Osteoblast (primary cell): Measurements from ENCODE around the gene NAA60. TPM values are rescaled to one million over a fixed set of nuclear protein-coding genes. Genes with fewer than 3 reads are reported as not detected.
"Not testable (repeated sequence)": the region's sequence is repeated elsewhere in the genome, so short reads cannot be mapped to it uniquely, and the experiment has no call there.

ENCODE experiments used
- DNase-seq: peaks from one replicate; pipeline ENCODE4 v3.0.0; 2011; ENCODE audit warnings: low spot score, mixed read lengths; ENCODE audit not compliant: insufficient read length; ENCODE audit errors: missing footprints
- H2AFZ ChIP-seq: 2 replicates; pipeline ENCODE4 v1.6.0; 2011; ENCODE audit warnings: mild to moderate bottlenecking, low read length
- H3K27ac ChIP-seq: 2 replicates; pipeline ENCODE4 v1.5.1; 2011; ENCODE audit warnings: mild to moderate bottlenecking, low read depth, low read length, moderate library complexity
- H3K27me3 ChIP-seq: 2 replicates; pipeline ENCODE4 v1.6.0; 2012; ENCODE audit warnings: mild to moderate bottlenecking, control low read depth, inconsistent platforms, low read length, moderate library complexity; ENCODE audit not compliant: insufficient read depth
- H3K36me3 ChIP-seq: 2 replicates; pipeline ENCODE4 v1.5.1; 2011; ENCODE audit warnings: mild to moderate bottlenecking, low read length, control low read depth, moderate library complexity; ENCODE audit not compliant: insufficient read depth
- H3K4me1 ChIP-seq: 2 replicates; pipeline ENCODE4 v1.5.1; 2011; ENCODE audit warnings: mild to moderate bottlenecking, low read length, control low read depth, moderate library complexity; ENCODE audit not compliant: insufficient read depth
- H3K4me2 ChIP-seq: 2 replicates; pipeline ENCODE4 v1.6.0; 2011; ENCODE audit warnings: mild to moderate bottlenecking, low read length; ENCODE audit not compliant: insufficient read depth
- H3K4me3 ChIP-seq: fragments of 200-600 bp; sonication (generic); 3 replicates; pipeline ENCODE4 v1.5.1; 2012; ENCODE audit warnings: mild to moderate bottlenecking, low read length, inconsistent platforms; ENCODE audit not compliant: insufficient read depth
- H3K79me2 ChIP-seq: 2 replicates; pipeline ENCODE4 v1.6.0; 2012; ENCODE audit warnings: mild to moderate bottlenecking, low read length, control low read depth, inconsistent platforms; ENCODE audit not compliant: insufficient read depth
- H3K9me3 ChIP-seq: 2 replicates; pipeline ENCODE4 v1.5.1; 2011; ENCODE audit warnings: low read depth, low read length, control low read depth
- H4K20me1 ChIP-seq: 2 replicates; pipeline ENCODE4 v1.6.0; 2012; ENCODE audit warnings: mild to moderate bottlenecking, low read length, control low read depth; ENCODE audit not compliant: insufficient read depth
- CTCF ChIP-seq: IDR thresholded peaks from 2 replicates; pipeline ENCODE4 v1.5.1; 2011; ENCODE audit warnings: mild to moderate bottlenecking, low read depth, low read length, moderate library complexity; ENCODE audit errors: extremely low read depth
- total RNA-seq: library from RNA; depleted of rRNA; stranded (reverse); fragments of >200 nt; gene quantifications from 2 replicates; pipeline ENCODE4 v1.2.3, GENCODE V29; 2012

Gene NAA60
- total RNA-seq, 1 donor: 27.5 TPM

DNA sequence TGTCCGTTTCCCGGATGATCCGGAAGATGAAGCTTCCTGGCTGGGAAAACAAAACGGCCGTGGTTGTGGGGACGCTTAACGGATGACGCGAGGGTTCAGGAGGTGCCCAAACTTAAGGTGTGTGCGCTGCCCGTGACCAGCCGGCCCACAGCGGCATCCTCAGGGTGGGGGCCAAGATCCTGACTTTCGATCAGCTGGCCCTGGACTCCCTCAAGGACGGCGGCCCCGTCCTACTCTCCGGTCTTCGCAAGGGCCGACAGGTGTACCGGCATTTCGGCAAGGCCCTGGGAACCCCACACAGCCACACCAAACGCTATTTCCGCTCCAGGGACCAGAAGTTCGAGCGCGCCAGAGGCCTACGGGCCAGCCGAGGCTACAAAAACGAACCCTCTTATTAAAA is 52.9 kb downstream of the NAA60 start:
- H4K20me1 ChIP-seq: no peaks in the 10 kb centered on the region
- H3K9me3 ChIP-seq: no peaks in the 10 kb centered on the region
- H3K4me2 ChIP-seq: no peak overlapping the region
- H2AFZ ChIP-seq: no peak overlapping the region
- no peak overlapping the region for H3K4me3 ChIP-seq
- H3K79me2 ChIP-seq: no peaks in the 10 kb centered on the region
- H3K27me3 ChIP-seq: no peaks in the 10 kb centered on the region
- no peak overlapping the region for H3K27ac ChIP-seq
- H3K4me1 ChIP-seq: no peaks in the 10 kb centered on the region
- no peaks in the 10 kb centered on the region for H3K36me3 ChIP-seq
- TF ChIP-seq CTCF: no peak
- DNase-seq: no peak

DNA sequence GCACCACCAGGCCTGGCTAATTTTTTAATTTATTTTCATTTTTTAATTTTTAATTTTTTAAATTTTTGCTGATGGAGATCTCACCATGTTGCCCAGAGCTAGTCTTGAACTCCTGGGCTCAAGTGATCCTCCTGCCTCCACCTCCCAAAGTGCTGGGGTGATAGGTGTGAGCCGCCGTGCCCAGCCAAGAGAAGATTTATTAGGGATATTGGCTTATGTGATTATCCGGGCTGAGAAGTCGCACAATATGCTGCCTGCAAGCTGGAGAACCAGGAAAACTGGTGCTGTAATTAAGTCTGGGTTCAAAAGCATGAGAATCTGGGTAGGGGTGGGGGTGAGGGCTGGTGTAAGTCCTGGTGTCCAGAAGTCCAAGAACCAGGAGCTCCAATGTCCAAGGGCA is 54.3 kb downstream of the NAA60 start:
- Histone ChIP-seq H3K4me2 (no peak overlapping the region), H3K4me1 (peaks cover 6% of the 10 kb centered on the region), H3K9me3 (no peaks in the 10 kb centered on the region), H3K79me2 (peaks cover 12% of the 10 kb centered on the region), H3K27ac (no peak overlapping the region), H2AFZ (no peak overlapping the region), H3K36me3 (no peaks in the 10 kb centered on the region), H3K4me3 (no peak overlapping the region), H4K20me1 (peaks cover 2% of the 10 kb centered on the region), H3K27me3 (no peaks in the 10 kb centered on the region)
- TF ChIP-seq CTCF: no peak
- DNase-seq: no peak

GRCh38 chr16:3498988-3499387 is 55.5 kb downstream of the NAA60 start:
- no peak overlapping the region for H2AFZ ChIP-seq
- H4K20me1 ChIP-seq: peaks cover 2% of the 10 kb centered on the region
- TF ChIP-seq CTCF: no peak
- H3K27me3 ChIP-seq: no peaks in the 10 kb centered on the region
- H3K4me3 ChIP-seq: no peak overlapping the region
- peaks cover 6% of the 10 kb centered on the region for H3K4me1 ChIP-seq
- H3K27ac ChIP-seq: no peak overlapping the region
- no peaks in the 10 kb centered on the region for H3K9me3 ChIP-seq
- H3K79me2 ChIP-seq: peaks cover 18% of the 10 kb centered on the region
- H3K4me2 ChIP-seq: no peak overlapping the region
- DNase-seq: no peak
- no peaks in the 10 kb centered on the region for H3K36me3 ChIP-seq

DNA sequence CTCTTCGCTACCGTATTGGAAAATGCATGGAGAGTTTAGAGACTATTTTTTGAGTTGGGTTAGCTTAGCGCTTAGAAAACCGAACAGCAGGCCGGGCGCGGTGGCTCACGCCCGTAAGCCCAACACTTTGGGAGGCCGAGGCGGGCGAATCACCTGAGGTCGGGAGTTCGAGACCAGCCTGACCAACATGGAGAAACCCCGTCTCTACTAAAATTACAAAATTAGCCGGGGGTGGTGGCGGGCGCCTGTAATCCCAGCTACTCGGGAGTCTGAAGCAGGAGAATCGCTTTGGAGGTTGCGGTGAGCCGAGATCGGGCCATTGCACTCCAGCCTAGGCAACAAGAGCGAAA is 57.9 kb downstream of the NAA60 start:
- peak overlapping the region; percentile 87 for H3K27ac ChIP-seq
- H3K4me3 ChIP-seq: peak overlapping the region; percentile 97
- not testable (repeated sequence) for H3K9me3 ChIP-seq, DNase-seq, H3K4me1 ChIP-seq, H3K27me3 ChIP-seq, H4K20me1 ChIP-seq, H3K36me3 ChIP-seq
- peaks cover 18% of the 10 kb centered on the region for H3K79me2 ChIP-seq
- peak overlapping the region; percentile 95 for H3K4me2 ChIP-seq
- H2AFZ ChIP-seq: peak overlapping the region; percentile 94
